ENCODE data around the gene UGT1A10. TPM values are rescaled to one million over a fixed set of nuclear protein-coding genes. Genes with fewer than 3 reads are reported as not detected.
"Not testable (repeated sequence)": the region's sequence is repeated elsewhere in the genome, so short reads cannot be mapped to it uniquely, and the experiment has no call there.

Gene UGT1A10
- total and polyA plus RNA-seq, 12 donors: not detected

GRCh38 chr2:233740870-233741269 lies 104.6 kb downstream of the UGT1A10 start:
- no peak for DNase-seq
- Histone ChIP-seq H3K4me1 (no peaks in the 10 kb centered on the region), H3K9me3 (no peaks in the 10 kb centered on the region), H3K36me3 (no peaks in the 10 kb centered on the region), H3K27me3 (peaks cover 0 to 24% (median 9%) of the 10 kb centered on the region in 7 donors), H3K27ac (no peak overlapping the region), H3K4me3 (no peak overlapping the region)
- intact Hi-C loops (cut with DNase I): no loop called here
- ATAC-seq: no peak
- TF ChIP-seq CTCF (IDR thresholded peaks at IDR 0.05): no peak
- 57 to 61% methylated on average over 2 of the region's 2 CpGs for WGBS, 2 donors

GRCh38 chr2:233743464-233744259 lies 107.4 kb downstream of the UGT1A10 start:
- TF ChIP-seq CTCF (IDR thresholded peaks at IDR 0.05): no peak
- 89 to 92% methylated on average over 45 of the region's 46 CpGs for WGBS, 2 donors
- H3K4me3 ChIP-seq: no peak overlapping the region
- H3K27me3 ChIP-seq: peaks cover 0 to 12% (median 0%) of the 10 kb centered on the region in 7 donors
- H3K4me1 ChIP-seq: no peaks in the 10 kb centered on the region
- H3K9me3 ChIP-seq: no peaks in the 10 kb centered on the region
- intact Hi-C loops (cut with DNase I): no loop called here
- no peak for ATAC-seq
- H3K27ac ChIP-seq: no peak overlapping the region
- no peak for DNase-seq
- no peaks in the 10 kb centered on the region for H3K36me3 ChIP-seq

GRCh38 chr2:233745073-233745755 lies 109.0 kb downstream of the UGT1A10 start:
- intact Hi-C loops (cut with DNase I): no loop called here
- no peak overlapping the region for H3K27ac ChIP-seq
- ATAC-seq (no peak), DNase-seq (no peak)
- H3K27me3 ChIP-seq: peaks cover 0 to 9% (median 0%) of the 10 kb centered on the region in 7 donors
- TF ChIP-seq CTCF (IDR thresholded peaks at IDR 0.05): no peak
- no peaks in the 10 kb centered on the region for H3K36me3 ChIP-seq
- no peak overlapping the region for H3K4me3 ChIP-seq
- H3K4me1 ChIP-seq: no peaks in the 10 kb centered on the region
- WGBS, 2 donors: 73 to 77% methylated on average over 5 of the region's 5 CpGs
- peaks cover 0 to 1% (median 0%) of the 10 kb centered on the region in 11 donors for H3K9me3 ChIP-seq

- 57 to 58% methylated on average over 2 of the region's 2 CpGs for WGBS, 2 donors
- H3K4me3 ChIP-seq; H3K4me1 ChIP-seq; ATAC-seq; H3K9me3 ChIP-seq; H3K36me3 ChIP-seq; H3K27ac ChIP-seq; intact Hi-C loops (cut with DNase I); H3K27me3 ChIP-seq; DNase-seq: not testable (repeated sequence)
These were observed 109.6 kb downstream of the UGT1A10 start for GRCh38 chr2:233745838-233746237.
